ENCODE measurements around the gene BTLA.

DNA sequence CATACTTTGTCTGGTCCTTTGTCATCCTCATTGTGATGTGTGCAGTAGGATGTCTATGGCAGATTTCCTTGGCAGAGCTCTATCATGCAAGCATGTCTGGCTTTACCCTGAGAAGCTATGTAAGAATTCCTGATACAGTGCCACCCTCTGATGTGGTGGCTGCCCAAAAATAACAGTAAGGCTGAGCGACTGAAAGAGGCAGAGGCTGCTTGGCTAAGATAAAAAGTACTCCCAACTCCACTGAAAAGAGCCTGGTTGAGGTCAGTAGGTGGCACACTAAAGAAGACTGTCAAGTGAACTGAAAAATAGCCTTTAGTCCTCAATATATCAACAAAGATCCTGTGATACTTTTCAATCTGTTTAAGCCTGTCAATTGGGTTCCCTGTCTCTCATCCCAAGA, 31.7 kb downstream of the BTLA start:
- TF ChIP-seq, protein P1, sequence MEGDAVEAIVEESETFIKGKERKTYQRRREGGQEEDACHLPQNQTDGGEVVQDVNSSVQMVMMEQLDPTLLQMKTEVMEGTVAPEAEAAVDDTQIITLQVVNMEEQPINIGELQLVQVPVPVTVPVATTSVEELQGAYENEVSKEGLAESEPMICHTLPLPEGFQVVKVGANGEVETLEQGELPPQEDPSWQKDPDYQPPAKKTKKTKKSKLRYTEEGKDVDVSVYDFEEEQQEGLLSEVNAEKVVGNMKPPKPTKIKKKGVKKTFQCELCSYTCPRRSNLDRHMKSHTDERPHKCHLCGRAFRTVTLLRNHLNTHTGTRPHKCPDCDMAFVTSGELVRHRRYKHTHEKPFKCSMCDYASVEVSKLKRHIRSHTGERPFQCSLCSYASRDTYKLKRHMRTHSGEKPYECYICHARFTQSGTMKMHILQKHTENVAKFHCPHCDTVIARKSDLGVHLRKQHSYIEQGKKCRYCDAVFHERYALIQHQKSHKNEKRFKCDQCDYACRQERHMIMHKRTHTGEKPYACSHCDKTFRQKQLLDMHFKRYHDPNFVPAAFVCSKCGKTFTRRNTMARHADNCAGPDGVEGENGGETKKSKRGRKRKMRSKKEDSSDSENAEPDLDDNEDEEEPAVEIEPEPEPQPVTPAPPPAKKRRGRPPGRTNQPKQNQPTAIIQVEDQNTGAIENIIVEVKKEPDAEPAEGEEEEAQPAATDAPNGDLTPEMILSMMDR (IDR thresholded peaks at IDR 0.05) = no peak
- TF ChIP-seq POLR2A (IDR thresholded peaks at IDR 0.05) (no peak), POLR2AphosphoS5 (IDR thresholded peaks at IDR 0.05) (no peak), EP300 (IDR thresholded peaks at IDR 0.05) (no peak)

Data from suprapubic skin (tissue), 4 donors.